ENCODE measurements around the gene SULT1E1.

The SULT1E1 gene, protein sequence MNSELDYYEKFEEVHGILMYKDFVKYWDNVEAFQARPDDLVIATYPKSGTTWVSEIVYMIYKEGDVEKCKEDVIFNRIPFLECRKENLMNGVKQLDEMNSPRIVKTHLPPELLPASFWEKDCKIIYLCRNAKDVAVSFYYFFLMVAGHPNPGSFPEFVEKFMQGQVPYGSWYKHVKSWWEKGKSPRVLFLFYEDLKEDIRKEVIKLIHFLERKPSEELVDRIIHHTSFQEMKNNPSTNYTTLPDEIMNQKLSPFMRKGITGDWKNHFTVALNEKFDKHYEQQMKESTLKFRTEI

DNA sequence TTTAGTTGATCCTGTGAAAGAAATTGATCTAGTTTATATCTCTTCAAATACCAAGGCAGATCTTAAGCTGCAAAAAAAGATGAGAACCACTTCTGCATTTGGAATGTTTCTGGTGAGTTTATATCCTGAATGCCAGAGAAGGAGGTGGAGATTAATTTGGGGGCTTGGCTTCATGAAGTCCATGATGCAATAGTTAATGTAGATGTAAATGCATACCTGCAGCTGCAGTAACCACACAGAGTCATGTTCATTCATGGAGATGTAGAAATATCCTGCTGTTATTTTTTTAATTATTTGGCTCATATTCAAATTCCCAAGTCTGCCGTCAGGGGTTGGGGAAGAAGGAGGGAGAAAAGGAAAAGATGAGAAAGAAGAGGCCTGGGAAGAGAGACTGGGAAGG lies at the start of gene SULT1E1:
TSS of gene SULT1E1 (minus strand) at position 94 of the 400 bp plus-strand sequence. CDS start 2,501 bp downstream, outside the sequence.
- DNase-seq: no peak

DNA sequence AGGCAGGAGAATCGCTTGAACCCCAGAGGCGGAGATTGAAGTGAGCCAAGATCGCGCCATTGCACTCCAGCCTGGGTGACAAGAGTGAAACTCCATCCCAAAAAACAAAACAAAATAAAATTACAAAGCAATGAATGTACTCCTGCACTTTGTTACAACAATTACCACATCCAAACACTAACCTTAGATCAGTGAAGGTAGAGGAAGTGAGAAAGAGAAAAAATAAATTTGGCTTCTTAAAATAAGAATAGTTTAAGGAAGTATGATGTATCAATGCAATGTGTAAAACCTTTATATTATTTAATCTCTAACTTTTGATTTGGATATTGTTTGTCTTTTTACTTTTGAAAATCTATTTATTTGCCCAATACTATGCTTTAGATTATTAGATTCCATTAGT lies 49.2 kb upstream of the SULT1E1 start:
- no peak for DNase-seq

GRCh38 chr4:69907151-69907550 lies 47.2 kb upstream of the SULT1E1 start:
- no peak for DNase-seq

DNA sequence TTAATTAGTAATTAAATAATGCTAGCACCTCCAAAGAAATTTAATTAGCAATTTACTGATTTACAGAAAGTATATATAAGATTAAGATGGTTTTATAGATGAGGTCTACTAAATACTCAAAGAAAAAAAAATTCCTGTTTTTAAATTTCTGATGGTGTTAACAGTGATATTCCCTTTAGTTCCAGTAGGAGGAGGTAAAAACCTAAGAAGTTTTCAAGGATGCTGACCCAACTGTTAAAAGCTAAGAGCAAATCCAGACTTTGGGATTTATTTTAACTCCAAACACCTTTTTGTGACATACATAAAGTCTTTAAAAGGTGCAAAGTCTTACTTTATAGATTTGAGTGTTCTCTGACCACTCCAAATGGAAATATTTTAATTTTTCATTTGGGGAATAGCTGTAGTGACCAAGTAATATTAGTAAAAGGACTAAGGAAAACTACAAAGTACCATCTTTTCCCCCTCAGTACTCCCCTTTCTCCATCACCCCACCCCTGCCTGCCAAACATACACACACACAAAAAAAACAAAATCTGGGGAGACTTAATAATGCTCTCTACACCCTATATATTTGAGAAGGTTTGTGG lies 36.7 kb upstream of the SULT1E1 start:
- no peak for DNase-seq

GRCh38 chr4:69894721-69895120 lies 34.8 kb upstream of the SULT1E1 start:
- DNase-seq: no peak

DNA sequence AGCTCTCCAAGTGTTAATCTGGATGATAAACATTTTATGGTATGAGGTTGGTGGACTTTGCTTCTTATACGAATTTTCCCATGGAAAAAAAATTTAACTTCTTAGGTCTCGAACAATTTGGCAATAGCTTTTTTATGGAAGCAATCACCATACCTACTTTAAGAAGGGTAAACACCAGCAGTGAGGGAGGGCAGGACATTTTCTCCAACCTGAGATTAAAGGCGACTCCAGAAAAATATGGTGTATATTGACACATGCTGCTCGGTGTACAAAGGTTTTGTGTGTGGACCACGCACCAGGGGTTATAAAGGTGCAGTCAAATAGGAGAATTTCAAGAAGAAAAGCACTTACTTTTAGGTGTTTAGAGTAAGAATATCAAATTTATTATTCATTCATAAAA lies 34.2 kb upstream of the SULT1E1 start:
- DNase-seq: no peak

DNA sequence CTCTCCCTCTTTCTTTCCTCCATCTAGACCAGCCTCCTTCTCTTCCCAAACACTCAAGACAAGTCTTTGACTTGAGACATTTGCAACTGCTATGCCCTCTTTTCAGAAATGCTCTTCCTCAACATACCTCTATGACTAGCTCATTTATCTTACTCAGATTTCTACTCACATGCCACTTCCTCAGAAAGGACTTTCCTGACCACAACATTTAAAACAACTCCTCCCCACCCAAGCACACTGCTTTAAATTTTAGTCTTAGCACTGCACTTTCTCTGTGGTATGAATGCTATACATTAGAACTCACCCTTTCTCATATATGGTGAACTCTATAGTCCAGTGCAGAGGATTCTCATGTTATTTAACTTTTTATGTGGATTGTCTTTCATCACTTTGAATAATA lies 28.4 kb upstream of the SULT1E1 start:
- no peak for DNase-seq

DNA sequence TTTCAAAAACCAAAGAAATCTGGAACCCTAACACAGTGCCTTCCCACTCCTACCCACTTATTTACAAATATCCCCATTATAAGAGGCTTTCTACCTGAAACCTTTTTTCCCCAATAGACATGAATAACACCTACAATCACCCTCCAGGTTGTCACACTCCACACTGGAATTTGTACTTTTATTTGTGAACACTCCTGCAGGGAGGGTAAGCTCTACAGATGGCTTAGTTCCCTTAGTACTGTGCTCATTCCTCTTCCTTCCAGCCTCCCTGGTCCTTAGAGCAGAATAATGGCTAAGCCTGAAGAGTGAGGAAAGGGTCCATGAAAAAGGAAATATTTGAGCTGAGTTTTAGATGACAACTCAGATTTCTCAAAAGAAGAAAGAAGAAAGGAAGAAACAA lies 22.2 kb upstream of the SULT1E1 start:
- no peak for DNase-seq

DNA sequence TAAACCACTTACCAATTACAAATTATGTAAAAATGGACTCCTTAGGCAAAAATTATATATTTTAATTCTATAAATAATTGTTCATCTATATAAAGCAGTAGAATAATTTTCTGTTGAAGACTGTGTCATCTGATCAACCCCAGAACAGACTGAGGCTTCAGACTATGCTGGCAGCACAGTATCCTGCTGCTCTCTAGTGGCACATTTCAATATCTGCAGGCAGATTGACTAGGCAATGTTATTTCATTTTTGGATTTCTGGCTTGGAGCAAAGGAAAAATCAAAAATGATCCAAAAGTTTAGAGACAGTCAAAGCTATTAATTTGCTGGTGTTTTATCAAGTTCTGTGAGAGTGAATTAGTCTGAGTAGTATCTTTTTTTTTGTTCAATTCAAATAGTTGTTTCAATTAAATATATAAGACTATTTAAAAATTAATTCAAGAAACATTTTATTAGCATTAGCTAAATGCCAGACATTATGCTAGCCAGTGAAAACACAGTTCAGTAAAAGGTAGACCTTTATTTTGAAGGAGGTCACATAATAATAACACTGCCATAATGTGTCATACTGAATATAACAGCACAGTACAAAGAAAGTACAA lies 21.3 kb upstream of the SULT1E1 start:
- DNase-seq: peak; percentile 37

- no peak for DNase-seq
Observed at GRCh38 chr4:69878250-69878649, 18.3 kb upstream of the SULT1E1 start.

GRCh38 chr4:69877453-69877852 lies 17.5 kb upstream of the SULT1E1 start:
- no peak for DNase-seq

- no peak for DNase-seq
Observed at GRCh38 chr4:69876071-69876470, 16.1 kb upstream of the SULT1E1 start.

DNA sequence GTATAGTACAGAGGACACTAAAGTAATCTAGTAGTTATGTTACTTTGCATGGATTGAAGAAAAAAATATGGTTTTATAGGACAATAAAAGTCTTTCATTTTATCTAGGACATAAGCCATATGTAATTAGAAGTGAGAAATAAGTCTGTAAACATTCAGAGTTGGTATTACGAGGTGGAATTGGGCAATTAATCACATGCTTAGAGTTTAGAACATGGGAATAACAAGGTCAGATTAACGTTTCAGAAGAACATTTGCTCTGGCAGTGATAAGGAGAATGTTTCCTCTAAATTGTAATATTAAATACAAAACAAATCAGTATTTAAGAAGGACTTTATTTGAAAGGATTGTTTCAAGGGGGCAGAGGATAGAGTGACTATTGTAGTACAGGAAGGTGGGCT lies 15.6 kb upstream of the SULT1E1 start:
- no peak for DNase-seq

DNA sequence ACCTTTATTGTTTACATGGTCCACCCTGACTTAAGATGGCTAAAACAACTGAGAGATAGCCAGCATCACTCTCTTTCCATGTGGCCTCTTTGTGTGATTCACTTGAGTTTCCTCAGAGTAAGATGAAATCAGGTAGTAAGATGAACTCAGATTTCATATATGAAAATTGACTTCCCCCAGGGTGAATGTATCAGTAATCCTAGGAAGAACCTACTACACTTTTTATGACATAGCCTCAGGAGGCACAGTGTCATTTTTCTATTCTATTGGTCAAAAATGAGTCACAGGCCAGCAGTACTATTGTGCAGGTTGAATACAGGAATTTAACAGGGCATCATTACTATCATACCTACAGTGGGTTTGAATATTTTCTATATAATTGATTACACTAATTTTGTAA lies 14.6 kb upstream of the SULT1E1 start:
- no peak for DNase-seq

GRCh38 chr4:69861756-69862155 lies 1.8 kb upstream of the SULT1E1 start:
- DNase-seq: no peak

DNA sequence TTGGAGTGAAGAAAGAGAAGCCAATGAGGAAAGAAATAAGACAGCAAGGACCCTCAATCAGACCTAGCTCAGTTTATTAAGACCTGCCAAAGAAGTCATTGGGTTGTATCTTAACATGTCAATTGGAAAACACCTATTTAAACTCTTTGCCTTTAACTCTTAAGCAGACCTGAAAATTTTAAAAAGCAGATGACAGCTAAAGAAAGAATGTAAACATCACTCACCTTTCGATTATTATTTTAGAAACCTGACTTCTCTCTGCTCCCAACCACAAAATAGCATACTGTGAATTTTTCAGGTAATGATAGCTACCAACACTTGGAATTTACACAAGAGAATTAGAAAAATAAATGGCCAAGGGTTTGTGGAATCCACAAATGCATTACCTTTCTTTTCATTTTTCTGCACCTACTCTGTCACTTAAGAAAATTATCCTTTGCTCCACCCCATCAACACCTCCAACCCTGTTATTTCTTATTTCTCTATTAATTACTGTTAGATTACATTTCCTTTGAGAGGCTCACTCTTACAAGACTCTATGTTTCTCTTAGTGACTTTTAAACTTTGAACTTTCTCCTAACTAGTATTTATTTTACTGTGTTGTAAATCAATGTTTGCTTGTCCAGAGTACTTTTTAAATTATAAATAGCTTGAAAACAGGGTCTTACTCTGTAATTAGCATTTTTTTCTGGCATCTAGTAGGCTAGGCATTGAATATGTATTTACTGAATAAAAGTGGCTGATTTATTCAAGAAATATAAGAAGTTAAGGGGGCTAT lies 765 bp upstream of the SULT1E1 start:
- DNase-seq: no peak

DNA sequence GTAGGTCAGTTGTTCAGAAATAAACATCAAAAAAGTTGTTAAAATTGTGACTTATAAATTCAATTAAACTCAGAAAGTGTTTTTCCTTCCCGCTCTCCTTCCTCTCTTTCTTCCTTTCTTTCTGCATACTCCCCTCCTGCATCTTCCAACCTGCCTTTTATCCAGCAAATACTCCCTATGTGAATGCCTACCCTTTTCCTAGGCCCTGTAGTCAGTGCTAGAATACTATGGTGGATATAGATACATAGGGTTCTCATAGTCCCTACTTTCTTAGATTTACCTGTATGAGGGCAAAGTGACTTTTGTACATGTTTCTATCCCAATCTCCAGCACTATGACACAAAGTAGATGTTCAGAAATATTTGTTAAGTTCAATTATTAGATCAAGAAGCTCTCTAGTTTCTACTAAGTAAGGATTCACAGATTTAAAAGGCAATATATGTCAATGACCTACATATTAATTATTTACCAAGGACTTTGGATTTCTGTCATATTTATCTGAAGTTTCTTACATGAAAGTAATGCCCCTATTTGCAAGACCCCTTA lies 732 bp downstream of the SULT1E1 start:
- no peak for DNase-seq

DNA sequence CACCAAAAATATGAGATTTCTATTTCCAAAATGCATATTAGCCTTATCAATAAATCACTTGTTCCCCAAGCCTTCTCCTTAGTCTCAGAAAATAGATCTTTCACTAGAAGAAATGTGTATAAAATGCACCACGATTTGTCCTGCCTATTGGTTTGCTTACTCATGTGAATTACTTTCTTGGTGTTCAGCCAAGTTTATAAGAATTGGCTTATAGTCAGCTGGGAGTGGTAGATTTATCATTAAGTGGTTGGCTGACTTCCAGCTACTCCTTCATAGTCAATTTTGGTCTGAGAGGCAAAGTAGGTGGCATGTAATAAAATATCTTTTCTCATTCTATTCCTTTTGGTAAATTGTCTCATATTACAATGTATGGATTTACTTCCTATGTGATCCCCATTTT lies 1.3 kb downstream of the SULT1E1 start:
- DNase-seq: no peak

DNA sequence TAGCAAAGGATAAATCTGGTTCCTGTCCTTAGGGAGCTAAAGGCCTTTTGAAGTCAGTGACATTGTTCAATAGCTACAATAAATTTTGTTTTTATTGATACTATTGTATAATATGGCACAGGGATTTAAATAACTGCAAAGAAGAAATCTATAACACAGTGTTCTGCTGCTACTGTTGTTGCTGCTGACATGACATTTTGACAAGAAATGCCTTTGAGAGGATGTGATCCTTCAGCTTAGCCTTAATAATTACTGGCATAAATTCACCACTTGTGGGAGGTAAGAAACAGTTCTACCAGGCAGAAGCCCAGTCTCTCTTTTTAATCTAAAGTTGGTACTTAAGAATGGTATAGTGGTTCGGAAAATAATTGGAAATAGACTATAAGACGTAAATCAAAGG lies 4.1 kb downstream of the SULT1E1 start:
- DNase-seq: no peak

GRCh38 chr4:69849969-69850368 lies 10.0 kb downstream of the SULT1E1 start:
- DNase-seq: no peak

- no peak for DNase-seq
Observed at GRCh38 chr4:69849297-69849696, 10.6 kb downstream of the SULT1E1 start.

DNA sequence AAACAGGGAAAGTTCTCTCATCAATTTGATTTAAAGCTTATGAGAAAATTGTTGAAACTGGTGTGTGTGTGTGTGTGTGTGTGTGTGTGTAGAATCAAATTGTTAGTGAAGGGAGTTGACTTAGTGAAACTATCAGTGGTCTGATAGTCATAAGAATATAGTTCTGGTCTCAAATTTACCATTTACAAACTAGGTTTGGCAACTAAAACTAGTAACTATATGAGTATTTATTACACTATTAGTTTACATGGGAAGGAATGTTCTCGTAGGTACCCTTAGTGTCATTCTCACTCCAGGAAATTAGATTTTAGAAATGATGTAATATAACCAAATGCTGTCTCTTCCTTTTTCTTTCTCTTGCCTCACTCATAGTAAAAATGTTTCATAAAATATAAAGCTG lies 11.9 kb downstream of the SULT1E1 start:
- DNase-seq: no peak

- DNase-seq: no peak
Observed at GRCh38 chr4:69843932-69844331, 16.0 kb downstream of the SULT1E1 start.

GRCh38 chr4:69843301-69843700 lies 16.6 kb downstream of the SULT1E1 start:
- no peak for DNase-seq

Measured in CD4-positive, alpha-beta T cell treated with Interleukin-10 for 1 hour (primary cell).